ENCODE data around the gene ENAH.
"Not testable (repeated sequence)": the region's sequence is repeated elsewhere in the genome, so short reads cannot be mapped to it uniquely, and the experiment has no call there.

ENAH gene

GRCh38 chr1:225493591-225494246 is 159.2 kb downstream of the ENAH start:
- DNase-seq (ENCODE audit: low spot score): no peak

GRCh38 chr1:225488676-225489075 is 164.2 kb downstream of the ENAH start:
- DNase-seq (ENCODE audit: low spot score): no peak

GRCh38 chr1:225486856-225487255 is 166.1 kb downstream of the ENAH start:
- no peak for DNase-seq (ENCODE audit: low spot score)

GRCh38 chr1:225485991-225486530 is 166.9 kb downstream of the ENAH start:
- DNase-seq (ENCODE audit: low spot score): no peak

GRCh38 chr1:225485226-225485625 is 167.7 kb downstream of the ENAH start:
- DNase-seq (ENCODE audit: low spot score): no peak

GRCh38 chr1:225484657-225485214 is 168.2 kb downstream of the ENAH start:
- no peak for DNase-seq (ENCODE audit: low spot score)

GRCh38 chr1:225483818-225484656 is 168.9 kb downstream of the ENAH start:
- DNase-seq (ENCODE audit: low spot score): no peak

- no peak for DNase-seq (ENCODE audit: low spot score)
Observed at GRCh38 chr1:225482421-225482950, 170.4 kb downstream of the ENAH start.

- no peak for DNase-seq (ENCODE audit: low spot score)
Observed at GRCh38 chr1:225481738-225482137, 171.2 kb downstream of the ENAH start.

- DNase-seq (ENCODE audit: low spot score): peak; percentile 34
Observed at GRCh38 chr1:225480825-225481434, 172.0 kb downstream of the ENAH start.

GRCh38 chr1:225479996-225480720 is 172.8 kb downstream of the ENAH start:
- no peak for DNase-seq (ENCODE audit: low spot score)

- DNase-seq (ENCODE audit: low spot score): no peak
Observed at GRCh38 chr1:225479341-225479740, 173.6 kb downstream of the ENAH start.

- DNase-seq (ENCODE audit: low spot score): no peak
Observed at GRCh38 chr1:225477296-225477911, 175.5 kb downstream of the ENAH start.

GRCh38 chr1:225476538-225476988 is 176.4 kb downstream of the ENAH start:
- no peak for DNase-seq (ENCODE audit: low spot score)

GRCh38 chr1:225476100-225476511 is 176.8 kb downstream of the ENAH start:
- DNase-seq (ENCODE audit: low spot score): no peak

- DNase-seq (ENCODE audit: low spot score): peak; percentile 69
Observed at GRCh38 chr1:225474986-225475820, 177.7 kb downstream of the ENAH start.

- DNase-seq (ENCODE audit: low spot score): no peak
Observed at GRCh38 chr1:225474439-225474985, 178.4 kb downstream of the ENAH start.

- not testable (repeated sequence) for DNase-seq (ENCODE audit: low spot score)
Observed at GRCh38 chr1:225473676-225474438, 179.1 kb downstream of the ENAH start.

- DNase-seq (ENCODE audit: low spot score): not testable (repeated sequence)
Observed at GRCh38 chr1:225473266-225473665, 179.7 kb downstream of the ENAH start.
